HEK293 (cell line): Measurements from ENCODE around the gene PLCG1.

Experiments used
- CTCF ChIA-PET: fragments of 350-600 bp; formaldehyde crosslinking; extraction: SDS; loops from one replicate; lab custom pipeline; 2021; ENCODE audit warnings: antibody characterized with exemption; lab: Yijun Ruan, JAX
- POLR2A ChIA-PET: fragments of 300-600 bp; formaldehyde crosslinking; extraction: SDS; loops from one replicate; lab custom pipeline; 2020; ENCODE audit warnings: antibody characterized with exemption, inconsistent platforms; lab: Yijun Ruan, JAX
- H3K27ac ChIP-seq: fragments of 200-500 bp; sonication (Bioruptor generic); 2 replicates; pipeline ENCODE4 v1.5.1; 2014; ENCODE audit warnings: low read depth, low read length, control low read depth, inconsistent platforms; ENCODE audit errors: extremely low read depth
- H3K36me3 ChIP-seq, 2 experiments: fragments of 200-500 bp in 1 of 2; sonication (Bioruptor generic) in 1 of 2; 1 replicate in 1 of 2; 2 replicates in 1 of 2; pipeline ENCODE4 v1.5.1; 2014 to 2017; ENCODE audit warnings: inconsistent platforms in 2 of 2, low read length in 2 of 2; ENCODE audit not compliant: control insufficient read depth in 2 of 2, insufficient read depth in 1 of 2
- H3K4me1 ChIP-seq: fragments of 200-500 bp; sonication (Bioruptor generic); 2 replicates; pipeline ENCODE4 v1.5.1; 2014; ENCODE audit warnings: mild to moderate bottlenecking, low read length, inconsistent platforms; ENCODE audit not compliant: control insufficient read depth, insufficient read depth
- H3K4me3 ChIP-seq: 2 replicates; pipeline ENCODE4 v1.5.1; 2011; ENCODE audit warnings: low read depth, mild to moderate bottlenecking, control low read depth, low read length, moderate library complexity
- H3K9me3 ChIP-seq: fragments of 200-500 bp; sonication (Bioruptor generic); 2 replicates; pipeline ENCODE4 v1.5.1; 2014; ENCODE audit warnings: low read depth, low read length, inconsistent platforms; ENCODE audit not compliant: control insufficient read depth, insufficient read depth
- GLI2 ChIP-seq: fragments of 450-650 bp; formaldehyde crosslinking; IDR thresholded peaks from 2 replicates; pipeline ENCODE4; 2017; ENCODE audit warnings: missing biosample characterization, missing genetic modification characterization, low read depth, borderline replicate concordance
- KLF17 ChIP-seq: fragments of 450-650 bp; formaldehyde crosslinking; IDR thresholded peaks from 2 replicates; pipeline ENCODE4 v1.5.1; 2016; ENCODE audit warnings: missing biosample characterization, missing genetic modification characterization
- SP3 ChIP-seq: fragments of 450-650 bp; formaldehyde crosslinking; IDR thresholded peaks from 2 replicates; pipeline ENCODE4 v1.5.1; 2016; ENCODE audit warnings: missing biosample characterization, missing genetic modification characterization
- TSHZ1 ChIP-seq: fragments of 450-650 bp; formaldehyde crosslinking; IDR thresholded peaks from 2 replicates; pipeline ENCODE4 v1.5.1; 2016; ENCODE audit warnings: missing biosample characterization, missing genetic modification characterization, borderline replicate concordance
- ZFP3 ChIP-seq: fragments of 450-650 bp; formaldehyde crosslinking; IDR thresholded peaks from 2 replicates; pipeline ENCODE4 v1.5.1; 2016; ENCODE audit warnings: low read depth, missing biosample characterization, missing genetic modification characterization
- ZNF174 ChIP-seq: fragments of 450-650 bp; formaldehyde crosslinking; IDR thresholded peaks from 2 replicates; pipeline ENCODE4 v1.5.0; 2017; ENCODE audit warnings: missing biosample characterization, mild to moderate bottlenecking, missing genetic modification characterization
- ZNF202 ChIP-seq: fragments of 450-650 bp; formaldehyde crosslinking; IDR thresholded peaks from 2 replicates; pipeline ENCODE4 v1.5.1; 2016; ENCODE audit warnings: missing biosample characterization, missing genetic modification characterization, borderline replicate concordance
- ZNF239 ChIP-seq: fragments of 450-650 bp; formaldehyde crosslinking; IDR thresholded peaks from 2 replicates; pipeline ENCODE4 v1.5.1; 2016; ENCODE audit warnings: missing biosample characterization, missing genetic modification characterization
- ZNF292 ChIP-seq: fragments of 450-650 bp; formaldehyde crosslinking; IDR thresholded peaks from 2 replicates; pipeline ENCODE4 v1.5.1; 2016; ENCODE audit warnings: low read depth, missing biosample characterization, missing genetic modification characterization, borderline replicate concordance
- ZNF341 ChIP-seq: fragments of 450-650 bp; formaldehyde crosslinking; IDR thresholded peaks from 2 replicates; pipeline ENCODE4; 2016; ENCODE audit warnings: low read depth, missing biosample characterization, missing genetic modification characterization
- ZNF350 ChIP-seq: fragments of 450-650 bp; formaldehyde crosslinking; IDR thresholded peaks from 2 replicates; pipeline ENCODE4 v1.5.0; 2017; ENCODE audit warnings: missing biosample characterization, mild to moderate bottlenecking, missing genetic modification characterization
- ZNF354C ChIP-seq: fragments of 450-650 bp; formaldehyde crosslinking; IDR thresholded peaks from 2 replicates; pipeline ENCODE4 v1.5.1; 2016; ENCODE audit warnings: missing biosample characterization, missing genetic modification characterization, low read depth, borderline replicate concordance
- ZNF37A ChIP-seq: fragments of 450-650 bp; IDR thresholded peaks from 2 replicates; pipeline ENCODE4 v1.5.1; 2018; ENCODE audit warnings: missing biosample characterization, missing genetic modification characterization
- ZNF423 ChIP-seq: fragments of 450-650 bp; formaldehyde crosslinking; IDR thresholded peaks from 2 replicates; pipeline ENCODE4 v1.5.1; 2016; ENCODE audit warnings: missing biosample characterization, missing genetic modification characterization
- ZNF621 ChIP-seq: fragments of 450-650 bp; formaldehyde crosslinking; IDR thresholded peaks from 2 replicates; pipeline ENCODE4 v1.5.1; 2017; ENCODE audit warnings: missing biosample characterization, missing genetic modification characterization
- ZNF747 ChIP-seq: fragments of 450-650 bp; formaldehyde crosslinking; IDR thresholded peaks from 2 replicates; pipeline ENCODE4 v1.5.1; 2016; ENCODE audit warnings: missing biosample characterization, missing genetic modification characterization
- ZXDB ChIP-seq: fragments of 450-650 bp; formaldehyde crosslinking; IDR thresholded peaks from 2 replicates; pipeline ENCODE4 v1.5.1; 2016; ENCODE audit warnings: missing biosample characterization, missing genetic modification characterization
- TF ChIP-seq, protein P1 (sequence below): fragments of 450-650 bp; formaldehyde crosslinking; IDR thresholded peaks from 2 replicates; pipeline ENCODE4 v1.5.1; 2016; ENCODE audit warnings: missing biosample characterization, missing genetic modification characterization
- TF ChIP-seq, protein P2 (sequence below): fragments of 450-650 bp; formaldehyde crosslinking; conservative IDR thresholded peaks from 2 replicates; pipeline ENCODE4 v1.5.1; 2016; ENCODE audit warnings: low read depth, missing biosample characterization, missing genetic modification characterization
- TF ChIP-seq, protein P3 (sequence below): fragments of 450-650 bp; formaldehyde crosslinking; IDR thresholded peaks from 2 replicates; pipeline ENCODE4 v1.5.0; 2017; ENCODE audit warnings: missing biosample characterization, missing genetic modification characterization, borderline replicate concordance

The PLCG1 gene

GRCh38 chr20:41185013-41185757 is 47.8 kb downstream of the PLCG1 start:
- H3K4me3 ChIP-seq, result no peak overlapping the region
- H3K27ac ChIP-seq, result no peak overlapping the region
- no peaks in the 10 kb centered on the region for H3K9me3 ChIP-seq
- CTCF ChIA-PET, result interaction anchor here (0.7 to 2.6 kb wide), 3 partner anchors 12 to 224 kb away, joined by 3 to 13 read pairs (median 5); partner anchors contain the start of gene LPIN3
- peaks cover 0 to 26% of the 10 kb centered on the region in 2 experiments; a peak in 1 of 3 replicates for H3K36me3 ChIP-seq
- TF ChIP-seq ZNF37A (tag by site-specific recombination), result no peak
- TF ChIP-seq ZNF354C (tag by site-specific recombination), result no peak
- TF ChIP-seq GLI2, result no peak
- TF ChIP-seq ZNF747 (tag by site-specific recombination), result no peak
- TF ChIP-seq TSHZ1, result no peak
- TF ChIP-seq, all 188 proteins: peak for 0
- no peaks in the 10 kb centered on the region for H3K4me1 ChIP-seq
- POLR2A ChIA-PET, result no interaction called here

GRCh38 chr20:41187668-41188067 is 50.3 kb downstream of the PLCG1 start:
- no peak overlapping the region for H3K4me3 ChIP-seq
- no peaks in the 10 kb centered on the region for H3K9me3 ChIP-seq
- H3K27ac ChIP-seq, result no peak overlapping the region
- H3K4me1 ChIP-seq, result no peaks in the 10 kb centered on the region
- POLR2A ChIA-PET, result no interaction called here
- peaks cover 0 to 16% of the 10 kb centered on the region in 2 experiments; a peak in 1 of 3 replicates for H3K36me3 ChIP-seq
- CTCF ChIA-PET, result interaction anchor here (0.7 to 3.1 kb wide), 4 partner anchors 15 to 153 kb away, joined by 3 to 13 read pairs (median 4); partner anchors contain the start of gene LPIN3
- no peak for TF ChIP-seq ZXDB (tag by site-specific recombination)
- no peak for TF ChIP-seq ZNF621 (tag by site-specific recombination)
- no peak for TF ChIP-seq ZNF239 (tag by site-specific recombination)
- no peak for TF ChIP-seq ZNF423 (tag by site-specific recombination)
- no peak for TF ChIP-seq ZNF341 (tag by site-specific recombination)
- TF ChIP-seq, protein P1, sequence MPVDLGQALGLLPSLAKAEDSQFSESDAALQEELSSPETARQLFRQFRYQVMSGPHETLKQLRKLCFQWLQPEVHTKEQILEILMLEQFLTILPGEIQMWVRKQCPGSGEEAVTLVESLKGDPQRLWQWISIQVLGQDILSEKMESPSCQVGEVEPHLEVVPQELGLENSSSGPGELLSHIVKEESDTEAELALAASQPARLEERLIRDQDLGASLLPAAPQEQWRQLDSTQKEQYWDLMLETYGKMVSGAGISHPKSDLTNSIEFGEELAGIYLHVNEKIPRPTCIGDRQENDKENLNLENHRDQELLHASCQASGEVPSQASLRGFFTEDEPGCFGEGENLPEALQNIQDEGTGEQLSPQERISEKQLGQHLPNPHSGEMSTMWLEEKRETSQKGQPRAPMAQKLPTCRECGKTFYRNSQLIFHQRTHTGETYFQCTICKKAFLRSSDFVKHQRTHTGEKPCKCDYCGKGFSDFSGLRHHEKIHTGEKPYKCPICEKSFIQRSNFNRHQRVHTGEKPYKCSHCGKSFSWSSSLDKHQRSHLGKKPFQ (tag by site-specific recombination), result no peak
- TF ChIP-seq SP3 (tag by site-specific recombination), result no peak
- TF ChIP-seq ZNF202 (tag by site-specific recombination), result no peak
- TF ChIP-seq ZNF350, result no peak
- no peak for TF ChIP-seq ZNF292
- TF ChIP-seq, protein P2, sequence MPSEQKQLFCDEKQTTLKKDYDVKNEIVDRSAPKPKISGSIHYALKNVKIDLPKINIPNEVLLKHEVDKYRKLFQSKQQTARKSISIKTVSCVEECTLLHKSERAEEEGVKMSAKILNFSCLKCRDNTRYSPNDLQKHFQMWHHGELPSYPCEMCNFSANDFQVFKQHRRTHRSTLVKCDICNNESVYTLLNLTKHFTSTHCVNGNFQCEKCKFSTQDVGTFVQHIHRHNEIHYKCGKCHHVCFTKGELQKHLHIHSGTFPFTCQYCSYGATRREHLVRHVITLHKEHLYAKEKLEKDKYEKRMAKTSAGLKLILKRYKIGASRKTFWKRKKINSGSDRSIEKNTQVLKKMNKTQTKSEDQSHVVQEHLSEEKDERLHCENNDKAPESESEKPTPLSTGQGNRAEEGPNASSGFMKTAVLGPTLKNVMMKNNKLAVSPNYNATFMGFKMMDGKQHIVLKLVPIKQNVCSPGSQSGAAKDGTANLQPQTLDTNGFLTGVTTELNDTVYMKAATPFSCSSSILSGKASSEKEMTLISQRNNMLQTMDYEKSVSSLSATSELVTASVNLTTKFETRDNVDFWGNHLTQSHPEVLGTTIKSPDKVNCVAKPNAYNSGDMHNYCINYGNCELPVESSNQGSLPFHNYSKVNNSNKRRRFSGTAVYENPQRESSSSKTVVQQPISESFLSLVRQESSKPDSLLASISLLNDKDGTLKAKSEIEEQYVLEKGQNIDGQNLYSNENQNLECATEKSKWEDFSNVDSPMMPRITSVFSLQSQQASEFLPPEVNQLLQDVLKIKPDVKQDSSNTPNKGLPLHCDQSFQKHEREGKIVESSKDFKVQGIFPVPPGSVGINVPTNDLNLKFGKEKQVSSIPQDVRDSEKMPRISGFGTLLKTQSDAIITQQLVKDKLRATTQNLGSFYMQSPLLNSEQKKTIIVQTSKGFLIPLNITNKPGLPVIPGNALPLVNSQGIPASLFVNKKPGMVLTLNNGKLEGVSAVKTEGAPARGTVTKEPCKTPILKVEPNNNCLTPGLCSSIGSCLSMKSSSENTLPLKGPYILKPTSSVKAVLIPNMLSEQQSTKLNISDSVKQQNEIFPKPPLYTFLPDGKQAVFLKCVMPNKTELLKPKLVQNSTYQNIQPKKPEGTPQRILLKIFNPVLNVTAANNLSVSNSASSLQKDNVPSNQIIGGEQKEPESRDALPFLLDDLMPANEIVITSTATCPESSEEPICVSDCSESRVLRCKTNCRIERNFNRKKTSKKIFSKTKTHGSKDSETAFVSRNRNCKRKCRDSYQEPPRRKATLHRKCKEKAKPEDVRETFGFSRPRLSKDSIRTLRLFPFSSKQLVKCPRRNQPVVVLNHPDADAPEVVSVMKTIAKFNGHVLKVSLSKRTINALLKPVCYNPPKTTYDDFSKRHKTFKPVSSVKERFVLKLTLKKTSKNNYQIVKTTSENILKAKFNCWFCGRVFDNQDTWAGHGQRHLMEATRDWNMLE, result no peak
- no peak for TF ChIP-seq KLF17 (tag by site-specific recombination)
- TF ChIP-seq ZNF174 (tag by site-specific recombination), result no peak
- no peak for TF ChIP-seq ZFP3
- TF ChIP-seq, protein P3, sequence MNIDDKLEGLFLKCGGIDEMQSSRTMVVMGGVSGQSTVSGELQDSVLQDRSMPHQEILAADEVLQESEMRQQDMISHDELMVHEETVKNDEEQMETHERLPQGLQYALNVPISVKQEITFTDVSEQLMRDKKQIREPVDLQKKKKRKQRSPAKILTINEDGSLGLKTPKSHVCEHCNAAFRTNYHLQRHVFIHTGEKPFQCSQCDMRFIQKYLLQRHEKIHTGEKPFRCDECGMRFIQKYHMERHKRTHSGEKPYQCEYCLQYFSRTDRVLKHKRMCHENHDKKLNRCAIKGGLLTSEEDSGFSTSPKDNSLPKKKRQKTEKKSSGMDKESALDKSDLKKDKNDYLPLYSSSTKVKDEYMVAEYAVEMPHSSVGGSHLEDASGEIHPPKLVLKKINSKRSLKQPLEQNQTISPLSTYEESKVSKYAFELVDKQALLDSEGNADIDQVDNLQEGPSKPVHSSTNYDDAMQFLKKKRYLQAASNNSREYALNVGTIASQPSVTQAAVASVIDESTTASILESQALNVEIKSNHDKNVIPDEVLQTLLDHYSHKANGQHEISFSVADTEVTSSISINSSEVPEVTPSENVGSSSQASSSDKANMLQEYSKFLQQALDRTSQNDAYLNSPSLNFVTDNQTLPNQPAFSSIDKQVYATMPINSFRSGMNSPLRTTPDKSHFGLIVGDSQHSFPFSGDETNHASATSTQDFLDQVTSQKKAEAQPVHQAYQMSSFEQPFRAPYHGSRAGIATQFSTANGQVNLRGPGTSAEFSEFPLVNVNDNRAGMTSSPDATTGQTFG, result no peak
